ENCODE results near the gene SGMS1.

SGMS1 gene

GRCh38 chr10:50439187-50439586 lies 184.6 kb downstream of the SGMS1 start:
- TF ChIP-seq TAF1 (IDR thresholded peaks at IDR 0.05; ENCODE audit: borderline replicate concordance, insufficient read depth, low read length) (no peak), FOXP2 (optimal IDR thresholded peaks at IDR 0.05; ENCODE audit: borderline replicate concordance, extremely low read depth, extremely low read length, insufficient read depth) (no peak), REST (IDR thresholded peaks at IDR 0.05; ENCODE audit: insufficient read depth in 1 of 2, low read depth in 2 of 2, low read length in 2 of 2) (no peak), POLR2AphosphoS5 (IDR thresholded peaks at IDR 0.05; ENCODE audit: low read depth, low read length) (no peak), SIN3A (IDR thresholded peaks at IDR 0.05; ENCODE audit: borderline replicate concordance, insufficient read depth, low read length) (no peak)

- TF ChIP-seq POLR2AphosphoS5 (IDR thresholded peaks at IDR 0.05; ENCODE audit: low read depth, low read length) (no peak), SIN3A (IDR thresholded peaks at IDR 0.05; ENCODE audit: borderline replicate concordance, insufficient read depth, low read length) (no peak), TAF1 (IDR thresholded peaks at IDR 0.05; ENCODE audit: borderline replicate concordance, insufficient read depth, low read length) (no peak), REST (IDR thresholded peaks at IDR 0.05; ENCODE audit: insufficient read depth in 1 of 2, low read depth in 2 of 2, low read length in 2 of 2) (no peak), FOXP2 (optimal IDR thresholded peaks at IDR 0.05; ENCODE audit: borderline replicate concordance, extremely low read depth, extremely low read length, insufficient read depth) (no peak)
Measured at GRCh38 chr10:50438049-50438936, 185.5 kb downstream of the SGMS1 start.

DNA sequence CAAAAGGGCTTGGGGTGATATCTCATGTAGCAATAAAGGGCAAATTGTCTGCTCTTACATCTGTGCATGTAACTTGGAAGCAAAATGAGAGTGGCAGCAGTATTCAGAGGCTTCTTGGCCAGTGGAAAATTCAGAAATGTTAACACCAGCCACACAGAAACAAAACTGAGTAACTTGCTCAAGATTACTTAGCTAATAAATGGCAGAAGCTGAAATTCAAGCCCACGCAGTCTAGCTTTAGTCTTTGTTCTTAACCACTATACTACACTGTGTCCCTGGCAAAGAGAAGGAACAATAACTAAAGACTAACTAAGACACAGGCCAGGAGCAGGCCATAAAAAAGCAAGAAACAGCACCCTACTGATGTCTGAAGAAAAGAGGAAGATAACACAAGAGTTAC lies 186.5 kb downstream of the SGMS1 start:
- TF ChIP-seq SIN3A (IDR thresholded peaks at IDR 0.05; ENCODE audit: borderline replicate concordance, insufficient read depth, low read length), result no peak
- no peak for TF ChIP-seq FOXP2 (optimal IDR thresholded peaks at IDR 0.05; ENCODE audit: borderline replicate concordance, extremely low read depth, extremely low read length, insufficient read depth)
- no peak for TF ChIP-seq POLR2AphosphoS5 (IDR thresholded peaks at IDR 0.05; ENCODE audit: low read depth, low read length)
- no peak for TF ChIP-seq TAF1 (IDR thresholded peaks at IDR 0.05; ENCODE audit: borderline replicate concordance, insufficient read depth, low read length)
- TF ChIP-seq REST (IDR thresholded peaks at IDR 0.05; ENCODE audit: insufficient read depth in 1 of 2, low read depth in 2 of 2, low read length in 2 of 2), result no peak

DNA sequence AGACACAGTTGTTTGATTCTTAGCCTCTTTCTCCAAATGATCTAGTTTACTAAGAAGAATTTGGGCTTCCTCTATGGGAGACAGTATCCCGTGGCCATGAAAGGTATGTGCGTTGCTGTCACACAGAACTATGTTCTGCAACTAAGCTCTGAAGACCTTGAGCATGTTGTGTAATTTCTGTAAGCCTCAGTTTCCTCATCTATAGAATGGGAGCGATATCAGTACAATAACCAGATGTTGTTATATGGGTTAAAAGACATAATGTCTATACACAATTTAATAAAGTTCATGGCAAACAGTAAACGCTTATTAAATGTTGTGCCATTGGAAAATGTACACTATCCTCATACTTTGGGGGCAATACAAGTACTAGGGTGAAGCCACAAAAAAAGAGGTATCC lies 187.0 kb downstream of the SGMS1 start:
- no peak for TF ChIP-seq POLR2AphosphoS5 (IDR thresholded peaks at IDR 0.05; ENCODE audit: low read depth, low read length)
- no peak for TF ChIP-seq FOXP2 (optimal IDR thresholded peaks at IDR 0.05; ENCODE audit: borderline replicate concordance, extremely low read depth, extremely low read length, insufficient read depth)
- TF ChIP-seq REST (IDR thresholded peaks at IDR 0.05; ENCODE audit: insufficient read depth in 1 of 2, low read depth in 2 of 2, low read length in 2 of 2), result no peak
- no peak for TF ChIP-seq SIN3A (IDR thresholded peaks at IDR 0.05; ENCODE audit: borderline replicate concordance, insufficient read depth, low read length)
